Neutrophil (primary cell): ENCODE results near the gene RPS27L.

Experiments used
- H3K27ac ChIP-seq: fragments of 200-600 bp; sonication (generic); 2 replicates; pipeline ENCODE4 v1.5.1; 2016; ENCODE audit warnings: mild to moderate bottlenecking, moderate library complexity
- H3K27me3 ChIP-seq: fragments of 200-600 bp; sonication (generic); 2 replicates; pipeline ENCODE4 v1.6.0; 2016; ENCODE audit warnings: mild to moderate bottlenecking
- H3K36me3 ChIP-seq: fragments of 200-600 bp; sonication (generic); 2 replicates; pipeline ENCODE4 v1.5.1; 2017
- H3K4me1 ChIP-seq, 2 experiments: fragments of 200-600 bp in 1 of 2; sonication (generic) in 1 of 2; 1 replicate in 1 of 2; 2 replicates in 1 of 2; pipeline versions ENCODE4 v1.5.1 to v1.6.1; 2013 to 2016; ENCODE audit warnings: low read depth in 1 of 2, low read length in 1 of 2, mild to moderate bottlenecking in 1 of 2, moderate library complexity in 1 of 2; ENCODE audit not compliant: control insufficient read depth in 1 of 2, insufficient read depth in 1 of 2
- H3K4me3 ChIP-seq, 2 experiments: fragments of 200-600 bp in 1 of 2; sonication (generic) in 1 of 2; 1 replicate in 1 of 2; 2 replicates in 1 of 2; pipeline ENCODE4 v1.5.1; 2013 to 2016; ENCODE audit warnings: low read depth in 1 of 2, low read length in 1 of 2, mild to moderate bottlenecking in 1 of 2, moderate library complexity in 1 of 2
- H3K9me3 ChIP-seq: fragments of 200-600 bp; sonication (generic); 2 replicates; pipeline ENCODE4 v1.5.1; 2016
- TF ChIP-seq, protein P1 (sequence below): fragments of 200-600 bp; sonication (generic); IDR thresholded peaks from 2 replicates; pipeline ENCODE4 v1.5.1; 2016; ENCODE audit warnings: antibody characterized with exemption

RPS27L gene

DNA sequence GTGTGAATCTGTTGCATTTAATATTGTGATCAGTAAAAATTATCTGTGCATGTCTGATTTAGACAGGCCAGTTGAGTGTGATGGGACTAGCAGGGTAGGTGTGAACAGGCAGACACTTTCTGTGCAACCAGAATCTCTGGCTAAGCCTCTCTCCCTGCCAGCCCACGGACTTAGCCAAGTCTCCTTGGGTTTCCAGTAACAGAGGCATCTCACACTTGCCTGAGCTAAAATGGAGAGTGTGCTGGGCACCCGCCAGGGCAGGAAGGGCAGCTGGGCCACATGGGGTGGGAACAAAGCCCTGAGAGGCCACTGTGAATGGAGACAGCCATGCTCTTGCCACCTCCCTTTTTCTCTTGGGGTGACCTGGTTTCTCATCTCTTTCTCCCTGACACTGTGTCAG lies 12.5 kb upstream of the RPS27L start:
- TF ChIP-seq, protein P1, sequence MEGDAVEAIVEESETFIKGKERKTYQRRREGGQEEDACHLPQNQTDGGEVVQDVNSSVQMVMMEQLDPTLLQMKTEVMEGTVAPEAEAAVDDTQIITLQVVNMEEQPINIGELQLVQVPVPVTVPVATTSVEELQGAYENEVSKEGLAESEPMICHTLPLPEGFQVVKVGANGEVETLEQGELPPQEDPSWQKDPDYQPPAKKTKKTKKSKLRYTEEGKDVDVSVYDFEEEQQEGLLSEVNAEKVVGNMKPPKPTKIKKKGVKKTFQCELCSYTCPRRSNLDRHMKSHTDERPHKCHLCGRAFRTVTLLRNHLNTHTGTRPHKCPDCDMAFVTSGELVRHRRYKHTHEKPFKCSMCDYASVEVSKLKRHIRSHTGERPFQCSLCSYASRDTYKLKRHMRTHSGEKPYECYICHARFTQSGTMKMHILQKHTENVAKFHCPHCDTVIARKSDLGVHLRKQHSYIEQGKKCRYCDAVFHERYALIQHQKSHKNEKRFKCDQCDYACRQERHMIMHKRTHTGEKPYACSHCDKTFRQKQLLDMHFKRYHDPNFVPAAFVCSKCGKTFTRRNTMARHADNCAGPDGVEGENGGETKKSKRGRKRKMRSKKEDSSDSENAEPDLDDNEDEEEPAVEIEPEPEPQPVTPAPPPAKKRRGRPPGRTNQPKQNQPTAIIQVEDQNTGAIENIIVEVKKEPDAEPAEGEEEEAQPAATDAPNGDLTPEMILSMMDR = no peak
- H3K9me3 ChIP-seq = no peaks in the 10 kb centered on the region
- no peaks in the 10 kb centered on the region for H3K27me3 ChIP-seq
- H3K4me1 ChIP-seq = no peaks in the 10 kb centered on the region
- H3K4me3 ChIP-seq = no peak overlapping the region
- no peak overlapping the region for H3K27ac ChIP-seq
- H3K36me3 ChIP-seq = no peaks in the 10 kb centered on the region

DNA sequence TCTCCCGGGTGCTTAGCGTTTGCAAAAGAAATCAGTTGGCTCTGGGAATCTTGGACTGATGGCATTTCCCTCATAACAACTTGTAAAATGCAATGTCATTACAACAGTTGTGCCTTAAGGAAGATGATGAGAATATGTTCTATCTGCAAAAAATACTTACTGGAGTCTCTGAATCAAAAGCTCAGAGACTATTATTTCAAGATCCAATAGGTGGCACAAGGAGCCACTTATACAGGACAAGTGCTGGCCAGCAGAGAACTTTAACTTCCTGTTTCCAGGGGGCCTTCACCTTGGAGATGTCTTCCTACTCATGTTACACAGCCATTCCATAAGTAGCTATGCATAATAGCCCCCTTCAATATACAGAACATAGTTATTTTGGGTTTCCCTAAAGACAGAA lies 8.9 kb upstream of the RPS27L start:
- Histone ChIP-seq H3K9me3 (no peaks in the 10 kb centered on the region), H3K27ac (no peak overlapping the region), H3K27me3 (no peaks in the 10 kb centered on the region), H3K36me3 (no peaks in the 10 kb centered on the region), H3K4me3 (no peak overlapping the region), H3K4me1 (no peaks in the 10 kb centered on the region)
- TF ChIP-seq, protein P1 = no peak

DNA sequence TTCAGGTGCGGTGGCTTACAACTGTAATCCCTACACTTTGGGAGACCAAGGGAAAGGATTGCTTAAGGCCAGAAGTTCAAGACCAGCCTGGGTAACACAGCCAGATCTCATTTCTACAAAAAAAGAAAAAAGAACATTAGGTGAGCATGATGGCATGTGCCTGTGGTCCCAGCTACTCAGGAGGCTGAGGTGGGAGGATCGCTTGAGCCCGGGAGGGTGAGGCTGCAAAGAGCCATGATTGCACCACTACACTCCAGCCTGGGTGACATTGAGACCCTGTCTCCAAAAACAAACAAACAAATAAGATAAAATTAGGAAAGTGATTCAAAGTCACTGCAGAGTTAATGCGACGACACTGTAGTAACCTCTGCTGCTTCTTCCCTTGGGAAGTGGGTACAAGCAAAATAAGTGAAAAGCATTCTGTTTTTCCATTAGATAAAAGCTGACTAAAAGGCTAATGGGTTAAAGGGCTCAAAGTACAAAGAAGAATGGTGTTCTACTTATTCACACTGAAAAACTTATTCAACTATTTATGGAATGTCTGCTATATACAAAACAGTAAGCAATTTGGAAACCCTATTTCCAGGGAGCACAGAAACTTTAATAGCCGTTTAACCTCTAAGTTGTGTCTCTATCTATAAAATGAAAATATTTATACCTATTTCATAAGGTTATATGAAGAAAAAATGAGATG lies 8.0 kb upstream of the RPS27L start:
- no peaks in the 10 kb centered on the region for H3K36me3 ChIP-seq
- H3K4me1 ChIP-seq = no peaks in the 10 kb centered on the region
- H3K9me3 ChIP-seq = no peaks in the 10 kb centered on the region
- no peak overlapping the region for H3K4me3 ChIP-seq
- H3K27ac ChIP-seq = no peak overlapping the region
- TF ChIP-seq, protein P1 = no peak
- H3K27me3 ChIP-seq = no peaks in the 10 kb centered on the region

DNA sequence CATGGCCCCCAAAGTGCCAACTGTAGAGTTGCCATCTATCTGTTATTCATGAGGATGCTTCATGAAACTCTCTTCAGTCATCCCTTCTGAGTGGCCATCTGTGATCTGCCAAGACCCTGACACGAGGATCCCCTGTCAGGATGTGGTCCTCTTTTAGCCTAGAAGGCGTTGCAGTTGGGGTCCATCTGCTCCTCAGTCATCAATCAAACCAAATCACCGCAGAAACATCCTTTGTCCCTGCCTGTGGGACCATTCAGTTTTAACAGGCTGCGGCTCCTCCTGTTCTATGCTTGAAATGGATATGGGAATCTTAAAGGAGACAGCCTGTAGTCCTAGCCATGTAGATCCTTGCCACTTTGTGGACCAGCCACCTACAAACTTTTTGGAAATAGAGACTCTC lies 5.9 kb upstream of the RPS27L start:
- Histone ChIP-seq H3K36me3 (no peaks in the 10 kb centered on the region), H3K4me3 (no peak overlapping the region), H3K4me1 (peaks cover under 1 to 3% of the 10 kb centered on the region in 2 experiments), H3K27ac (no peak overlapping the region), H3K9me3 (no peaks in the 10 kb centered on the region), H3K27me3 (no peaks in the 10 kb centered on the region)
- TF ChIP-seq, protein P1 = no peak

DNA sequence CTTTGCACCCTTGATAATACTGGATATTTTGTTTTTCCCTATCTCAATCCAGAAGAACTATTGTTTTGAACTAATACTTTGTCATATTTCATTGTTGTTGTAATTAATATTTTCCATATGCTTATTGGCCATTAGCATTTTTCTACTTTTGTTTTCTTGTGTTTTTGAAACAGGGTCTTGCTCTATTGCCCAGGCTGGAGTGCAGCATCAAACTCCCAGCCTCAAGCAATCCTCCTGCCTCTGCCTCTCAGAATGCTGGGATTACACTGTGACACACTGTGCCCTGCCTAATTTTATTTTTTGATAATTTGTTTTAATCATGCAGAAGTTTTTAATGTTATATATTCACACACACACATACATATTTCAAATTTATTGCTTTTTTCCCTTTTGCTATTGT lies 3.4 kb upstream of the RPS27L start:
- Histone ChIP-seq H3K27me3 (no peaks in the 10 kb centered on the region), H3K9me3 (no peaks in the 10 kb centered on the region), H3K36me3 (no peaks in the 10 kb centered on the region), H3K4me1 (peaks cover 13 to 20% of the 10 kb centered on the region in 2 experiments), H3K4me3 (no peak overlapping the region), H3K27ac (no peak overlapping the region)
- TF ChIP-seq, protein P1 = no peak
